ENCODE measurements around the gene NPHP4. TPM values are rescaled to one million over a fixed set of nuclear protein-coding genes. Genes with fewer than 3 reads are reported as not detected.

Gene NPHP4
- total RNA-seq, 1 experiment from 2014 or later, result 20.0 TPM

- no peak for TF ChIP-seq ZBTB33 (IDR thresholded peaks at IDR 0.05; ENCODE audit: extremely low read depth, insufficient replicate concordance, low read length)
These were observed 36.0 kb downstream of the NPHP4 start (continued) for GRCh38 chr1:5956022-5956830.

DNA sequence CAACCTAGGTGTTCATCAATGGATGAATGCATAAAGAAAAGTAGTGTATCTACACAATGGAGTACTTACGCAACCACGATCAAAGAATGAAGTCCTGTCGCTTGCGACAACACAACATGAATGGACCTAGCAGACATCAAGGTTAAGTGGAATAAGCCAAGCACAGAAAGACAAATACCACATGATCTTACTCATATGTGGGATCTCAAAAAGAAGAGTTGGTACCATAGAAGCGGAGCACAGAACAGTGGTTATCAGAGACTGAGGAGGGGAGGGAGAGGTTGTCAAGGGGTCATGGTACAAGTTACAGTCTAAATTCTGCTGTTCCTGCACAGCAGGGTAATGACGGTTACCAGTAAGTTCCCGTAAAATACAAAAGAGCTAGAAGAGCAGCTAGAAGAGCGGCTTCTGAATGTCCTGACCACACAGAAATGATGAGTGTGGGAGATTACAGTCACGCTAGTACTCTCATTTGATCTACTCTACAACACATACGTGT lies 36.7 kb downstream of the NPHP4 start:
- H3K27ac ChIP-seq (ENCODE audit: low read depth, low read length), result no peak overlapping the region
- no peak for ATAC-seq
- no peak overlapping the region for H3K4me2 ChIP-seq (ENCODE audit: low read length)
- no peak for DNase-seq (ENCODE audit: low read depth, low spot score)
- no peak for TF ChIP-seq FOSL1 (IDR thresholded peaks at IDR 0.05; ENCODE audit: low read depth)
- no peak for TF ChIP-seq ELF1 (IDR thresholded peaks at IDR 0.05; ENCODE audit: borderline replicate concordance, low read depth)
- TF ChIP-seq EZH2phosphoT487 (IDR thresholded peaks at IDR 0.05; ENCODE audit: borderline replicate concordance), result no peak
- TF ChIP-seq EZH2 (IDR thresholded peaks at IDR 0.05), result no peak
- no peak for TF ChIP-seq RAD21 (IDR thresholded peaks at IDR 0.05; ENCODE audit: low read depth)
- TF ChIP-seq, protein P1, sequence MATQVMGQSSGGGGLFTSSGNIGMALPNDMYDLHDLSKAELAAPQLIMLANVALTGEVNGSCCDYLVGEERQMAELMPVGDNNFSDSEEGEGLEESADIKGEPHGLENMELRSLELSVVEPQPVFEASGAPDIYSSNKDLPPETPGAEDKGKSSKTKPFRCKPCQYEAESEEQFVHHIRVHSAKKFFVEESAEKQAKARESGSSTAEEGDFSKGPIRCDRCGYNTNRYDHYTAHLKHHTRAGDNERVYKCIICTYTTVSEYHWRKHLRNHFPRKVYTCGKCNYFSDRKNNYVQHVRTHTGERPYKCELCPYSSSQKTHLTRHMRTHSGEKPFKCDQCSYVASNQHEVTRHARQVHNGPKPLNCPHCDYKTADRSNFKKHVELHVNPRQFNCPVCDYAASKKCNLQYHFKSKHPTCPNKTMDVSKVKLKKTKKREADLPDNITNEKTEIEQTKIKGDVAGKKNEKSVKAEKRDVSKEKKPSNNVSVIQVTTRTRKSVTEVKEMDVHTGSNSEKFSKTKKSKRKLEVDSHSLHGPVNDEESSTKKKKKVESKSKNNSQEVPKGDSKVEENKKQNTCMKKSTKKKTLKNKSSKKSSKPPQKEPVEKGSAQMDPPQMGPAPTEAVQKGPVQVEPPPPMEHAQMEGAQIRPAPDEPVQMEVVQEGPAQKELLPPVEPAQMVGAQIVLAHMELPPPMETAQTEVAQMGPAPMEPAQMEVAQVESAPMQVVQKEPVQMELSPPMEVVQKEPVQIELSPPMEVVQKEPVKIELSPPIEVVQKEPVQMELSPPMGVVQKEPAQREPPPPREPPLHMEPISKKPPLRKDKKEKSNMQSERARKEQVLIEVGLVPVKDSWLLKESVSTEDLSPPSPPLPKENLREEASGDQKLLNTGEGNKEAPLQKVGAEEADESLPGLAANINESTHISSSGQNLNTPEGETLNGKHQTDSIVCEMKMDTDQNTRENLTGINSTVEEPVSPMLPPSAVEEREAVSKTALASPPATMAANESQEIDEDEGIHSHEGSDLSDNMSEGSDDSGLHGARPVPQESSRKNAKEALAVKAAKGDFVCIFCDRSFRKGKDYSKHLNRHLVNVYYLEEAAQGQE (IDR thresholded peaks at IDR 0.05; ENCODE audit: low read depth), result no peak
- TF ChIP-seq ZFX (IDR thresholded peaks at IDR 0.05), result no peak
- TF ChIP-seq POLR2AphosphoS5 (IDR thresholded peaks at IDR 0.05; ENCODE audit: low read depth, low read length), result no peak
- no peak for TF ChIP-seq SP1 (IDR thresholded peaks at IDR 0.05; ENCODE audit: low read depth)
- no peak for TF ChIP-seq YY1 (IDR thresholded peaks at IDR 0.05; ENCODE audit: extremely low read depth, insufficient replicate concordance, low read depth, low read length)
- TF ChIP-seq CEBPB (IDR thresholded peaks at IDR 0.05; ENCODE audit: low read depth), result no peak
- TF ChIP-seq POLR2A (IDR thresholded peaks at IDR 0.05; ENCODE audit: borderline replicate concordance, extremely low read depth, insufficient read depth, insufficient read length), result no peak
- no peak for TF ChIP-seq SRF (IDR thresholded peaks at IDR 0.05; ENCODE audit: low read depth)
- TF ChIP-seq JUND (IDR thresholded peaks at IDR 0.05), result no peak
- no peak for TF ChIP-seq SIN3A (IDR thresholded peaks at IDR 0.05; ENCODE audit: low read depth)
- TF ChIP-seq, protein P2, sequence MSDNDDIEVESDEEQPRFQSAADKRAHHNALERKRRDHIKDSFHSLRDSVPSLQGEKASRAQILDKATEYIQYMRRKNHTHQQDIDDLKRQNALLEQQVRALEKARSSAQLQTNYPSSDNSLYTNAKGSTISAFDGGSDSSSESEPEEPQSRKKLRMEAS (IDR thresholded peaks at IDR 0.05), result no peak
- no peak for TF ChIP-seq EGR1 (IDR thresholded peaks at IDR 0.05; ENCODE audit: low read depth)
- TF ChIP-seq CBX3 (IDR thresholded peaks at IDR 0.05; ENCODE audit: low read depth), result no peak
- no peak for TF ChIP-seq ZNF274 (IDR thresholded peaks at IDR 0.05; ENCODE audit: low read depth, low read length)
- H3K27me3 ChIP-seq (ENCODE audit: insufficient read depth, low read length), result no peaks in the 10 kb centered on the region
- intact Hi-C loops (cut with micrococcal nuclease), result no loop called here
- H3K9ac ChIP-seq (ENCODE audit: low read length), result no peak overlapping the region
- no peak overlapping the region for H3K4me3 ChIP-seq (replicated peaks in 1 of 2; ENCODE audit: low read depth in 1 of 2, low read length in 2 of 2)
- H3K4me1 ChIP-seq (ENCODE audit: control insufficient read depth in 1 of 2, insufficient read depth in 2 of 2, low read length in 2 of 2), result no peaks in the 10 kb centered on the region
- no peak overlapping the region for H2AFZ ChIP-seq (ENCODE audit: low read depth, low read length, poor library complexity, severe bottlenecking)
- BruUV-seq (replicated peaks), result no TSS peak
- ChIA-PET CTCF (no interaction called here), RAD21 (ENCODE audit: low non-redundant PET in 1 of 2, low total read pairs in 2 of 2, uncharacterized antibody in 2 of 2, unreplicated experiment in 2 of 2) (no interaction called here), POLR2A (no interaction called here)
- H3K36me3 ChIP-seq (ENCODE audit: control insufficient read depth in 1 of 2, insufficient read depth in 2 of 2, low read length in 2 of 2), result 0 out of 4 replicates have a peak, but pooled peaks cover 4% of the 10 kb centered on the region in 2 experiments
- no peaks in the 10 kb centered on the region for H3K9me3 ChIP-seq (ENCODE audit: control insufficient read depth in 1 of 2, insufficient read depth in 1 of 2, low read depth in 1 of 2, low read length in 2 of 2)
- H3K79me2 ChIP-seq (ENCODE audit: insufficient read depth, low read length), result no peaks in the 10 kb centered on the region
- H3K9me2 ChIP-seq (ENCODE audit: insufficient read depth), result no peaks in the 10 kb centered on the region
- H4K20me1 ChIP-seq (ENCODE audit: insufficient read depth), result no peaks in the 10 kb centered on the region
